ENCODE results near the gene BCAM.

BCAM gene

DNA sequence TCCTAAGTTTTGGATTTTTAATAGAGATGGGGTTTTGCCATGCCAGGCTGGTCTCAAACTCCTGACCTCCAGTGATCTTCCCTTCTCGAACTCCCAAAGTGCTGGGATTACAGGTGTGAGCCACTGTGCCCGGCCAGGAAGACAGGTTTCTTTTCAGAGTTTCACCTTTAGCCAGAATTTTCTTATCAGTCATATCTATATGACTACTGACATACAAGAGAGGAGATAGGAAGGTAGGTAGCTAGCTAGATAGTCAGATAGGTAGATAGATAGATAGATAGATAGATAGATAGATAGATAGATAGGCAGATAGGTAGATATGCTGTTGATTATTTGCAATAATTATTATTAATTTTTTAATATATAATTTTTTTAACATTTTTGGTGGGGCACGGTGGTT lies 23.6 kb upstream of the BCAM start:
- no peaks in the 10 kb centered on the region for H3K9me3 ChIP-seq (ENCODE audit: insufficient read depth, low read depth, low read length)
- DNase-seq: peak; percentile 13 to 72
- H3K79me1 ChIP-seq (ENCODE audit: low read length): no peaks in the 10 kb centered on the region
- H3K36me3 ChIP-seq (ENCODE audit: control insufficient read depth in 1 of 2, insufficient read depth in 2 of 2, low read length in 2 of 2): no peaks in the 10 kb centered on the region
- no peak overlapping the region for H3K23ac ChIP-seq (ENCODE audit: low read length)
- no peak overlapping the region for H3K4me2 ChIP-seq (ENCODE audit: low read length)
- H4K91ac ChIP-seq (ENCODE audit: low read depth, low read length): no peak overlapping the region
- H3K27ac ChIP-seq (ENCODE audit: low read depth, low read length): no peak overlapping the region
- no CpG with 5 or more reads among the region's 3 CpGs for WGBS (ENCODE audit: extremely low coverage, insufficient coverage, insufficient read length)
- no peak overlapping the region for H4K8ac ChIP-seq (ENCODE audit: low read depth, low read length)
- no peak overlapping the region for H3K9ac ChIP-seq (ENCODE audit: low read length)
- no peak overlapping the region for H3K4me3 ChIP-seq (ENCODE audit: low read depth, low read length)
- no peak overlapping the region for H2BK120ac ChIP-seq (ENCODE audit: insufficient read depth, low read length, poor library complexity)
- H3K79me2 ChIP-seq (ENCODE audit: control insufficient read depth, insufficient read depth, low read length, poor library complexity): no peaks in the 10 kb centered on the region
- no peak overlapping the region for H4K12ac ChIP-seq (ENCODE audit: low read depth, low read length)
- H3K14ac ChIP-seq (ENCODE audit: low read length): no peak overlapping the region
- no peaks in the 10 kb centered on the region for H3K4me1 ChIP-seq (ENCODE audit: control insufficient read depth in 1 of 2, insufficient read depth in 2 of 2, low read length in 2 of 2)
- H2AK5ac ChIP-seq (ENCODE audit: low read length): no peak overlapping the region
- no peak overlapping the region for H2BK5ac ChIP-seq (ENCODE audit: low read depth, low read length, poor library complexity)
- no peak overlapping the region for H2BK12ac ChIP-seq (ENCODE audit: low read length)
- H3K27me3 ChIP-seq (ENCODE audit: insufficient read depth, low read length): no peaks in the 10 kb centered on the region
- H3K18ac ChIP-seq (ENCODE audit: low read length): no peak overlapping the region
- H2AFZ ChIP-seq (ENCODE audit: insufficient read depth, low read length, poor library complexity): no peak overlapping the region
- H3K4ac ChIP-seq (ENCODE audit: low read depth, low read length): no peak overlapping the region

GRCh38 chr19:44785993-44786392 lies 22.9 kb upstream of the BCAM start:
- no peaks in the 10 kb centered on the region for H3K27me3 ChIP-seq (ENCODE audit: insufficient read depth, low read length)
- no peak overlapping the region for H4K8ac ChIP-seq (ENCODE audit: low read depth, low read length)
- no peaks in the 10 kb centered on the region for H3K79me2 ChIP-seq (ENCODE audit: control insufficient read depth, insufficient read depth, low read length, poor library complexity)
- no peak overlapping the region for H2AK5ac ChIP-seq (ENCODE audit: low read length)
- H3K14ac ChIP-seq (ENCODE audit: low read length): no peak overlapping the region
- H3K79me1 ChIP-seq (ENCODE audit: low read length): no peaks in the 10 kb centered on the region
- H2BK5ac ChIP-seq (ENCODE audit: low read depth, low read length, poor library complexity): no peak overlapping the region
- H3K36me3 ChIP-seq (ENCODE audit: control insufficient read depth in 1 of 2, insufficient read depth in 2 of 2, low read length in 2 of 2): no peaks in the 10 kb centered on the region
- H3K4me2 ChIP-seq (ENCODE audit: low read length): no peak overlapping the region
- H3K9ac ChIP-seq (ENCODE audit: low read length): no peak overlapping the region
- H3K18ac ChIP-seq (ENCODE audit: low read length): no peak overlapping the region
- no peak overlapping the region for H3K4ac ChIP-seq (ENCODE audit: low read depth, low read length)
- H3K27ac ChIP-seq (ENCODE audit: low read depth, low read length): no peak overlapping the region
- H3K4me1 ChIP-seq (ENCODE audit: control insufficient read depth in 1 of 2, insufficient read depth in 2 of 2, low read length in 2 of 2): no peaks in the 10 kb centered on the region
- no peak overlapping the region for H2AFZ ChIP-seq (ENCODE audit: insufficient read depth, low read length, poor library complexity)
- peak; percentile 30 to 58 for DNase-seq
- no peak overlapping the region for H4K12ac ChIP-seq (ENCODE audit: low read depth, low read length)
- no peak overlapping the region for H4K91ac ChIP-seq (ENCODE audit: low read depth, low read length)
- H2BK120ac ChIP-seq (ENCODE audit: insufficient read depth, low read length, poor library complexity): no peak overlapping the region
- no peak overlapping the region for H3K4me3 ChIP-seq (ENCODE audit: low read depth, low read length)
- WGBS (ENCODE audit: extremely low coverage, insufficient coverage, insufficient read length): no CpG with 5 or more reads among the region's 15 CpGs
- H2BK12ac ChIP-seq (ENCODE audit: low read length): no peak overlapping the region
- no peak overlapping the region for H3K23ac ChIP-seq (ENCODE audit: low read length)
- no peaks in the 10 kb centered on the region for H3K9me3 ChIP-seq (ENCODE audit: insufficient read depth, low read depth, low read length)

DNA sequence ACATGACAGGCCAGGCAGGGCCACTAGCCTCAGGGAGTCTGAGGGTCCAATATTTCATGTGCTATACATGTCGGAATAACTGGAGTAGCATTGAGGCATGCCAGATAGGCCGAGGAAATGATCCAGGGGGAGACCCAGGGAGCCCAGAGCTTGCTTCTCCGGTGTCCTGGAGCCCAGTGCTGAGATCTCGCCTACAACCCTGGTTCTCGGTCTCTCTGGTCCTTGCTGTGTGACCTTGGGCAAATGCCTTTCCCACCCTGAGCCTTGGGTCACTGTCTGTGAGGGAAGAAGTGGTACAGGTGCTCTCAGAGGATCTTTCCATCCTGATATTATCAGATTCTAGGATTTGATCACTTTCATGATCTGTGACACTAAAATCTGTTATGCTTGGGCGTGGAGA lies 19.9 kb upstream of the BCAM start:
- Histone ChIP-seq H3K36me3 (ENCODE audit: control insufficient read depth in 1 of 2, insufficient read depth in 2 of 2, low read length in 2 of 2) (no peaks in the 10 kb centered on the region), H3K4me1 (ENCODE audit: control insufficient read depth in 1 of 2, insufficient read depth in 2 of 2, low read length in 2 of 2) (peaks cover 0 to 3% of the 10 kb centered on the region in 2 experiments), H3K27ac (ENCODE audit: low read depth, low read length) (no peak overlapping the region), H4K91ac (ENCODE audit: low read depth, low read length) (no peak overlapping the region), H3K14ac (ENCODE audit: low read length) (no peak overlapping the region), H3K9ac (ENCODE audit: low read length) (no peak overlapping the region), H3K79me1 (ENCODE audit: low read length) (no peaks in the 10 kb centered on the region), H3K18ac (ENCODE audit: low read length) (no peak overlapping the region), H2BK120ac (ENCODE audit: insufficient read depth, low read length, poor library complexity) (no peak overlapping the region), H2AK5ac (ENCODE audit: low read length) (no peak overlapping the region), H2AFZ (ENCODE audit: insufficient read depth, low read length, poor library complexity) (no peak overlapping the region), H3K23ac (ENCODE audit: low read length) (no peak overlapping the region), H3K79me2 (ENCODE audit: control insufficient read depth, insufficient read depth, low read length, poor library complexity) (no peaks in the 10 kb centered on the region), H3K4me3 (ENCODE audit: low read depth, low read length) (no peak overlapping the region), H3K4ac (ENCODE audit: low read depth, low read length) (no peak overlapping the region), H2BK12ac (ENCODE audit: low read length) (no peak overlapping the region), H3K4me2 (ENCODE audit: low read length) (no peak overlapping the region), H4K12ac (ENCODE audit: low read depth, low read length) (no peak overlapping the region), H3K9me3 (ENCODE audit: insufficient read depth, low read depth, low read length) (no peaks in the 10 kb centered on the region), H3K27me3 (ENCODE audit: insufficient read depth, low read length) (no peaks in the 10 kb centered on the region), H2BK5ac (ENCODE audit: low read depth, low read length, poor library complexity) (no peak overlapping the region), H4K8ac (ENCODE audit: low read depth, low read length) (no peak overlapping the region)
- no CpG with 5 or more reads among the region's 6 CpGs for WGBS (ENCODE audit: extremely low coverage, insufficient coverage, insufficient read length)
- DNase-seq: no peak

DNA sequence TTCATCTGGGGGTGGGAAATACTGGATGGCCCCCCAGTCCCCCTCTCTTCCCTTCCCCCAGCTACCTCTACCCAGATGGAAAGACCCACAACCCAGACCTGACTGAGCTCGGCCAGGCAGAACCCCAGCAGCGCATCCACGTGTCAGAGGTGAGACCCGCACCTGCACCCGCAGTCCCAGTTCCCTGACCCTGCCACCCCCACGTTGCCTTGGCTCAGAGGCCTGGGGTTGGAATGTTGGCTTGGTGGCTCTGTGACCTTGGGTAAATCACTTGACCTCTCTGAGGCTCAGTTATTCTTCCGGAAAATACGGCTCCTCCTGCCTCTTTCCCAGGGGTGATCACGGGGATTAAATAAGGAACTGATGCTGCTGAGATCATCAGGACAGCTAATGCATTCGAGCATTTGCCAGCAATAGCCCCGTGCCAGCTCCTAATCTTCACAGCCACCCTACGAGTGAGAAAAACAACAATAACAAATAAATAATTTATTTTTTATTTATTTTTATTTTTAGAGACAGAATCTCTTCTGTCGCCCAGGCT lies 18.9 kb upstream of the BCAM start:
- Histone ChIP-seq H4K8ac (ENCODE audit: low read depth, low read length) (no peak overlapping the region), H3K9ac (ENCODE audit: low read length) (no peak overlapping the region), H4K12ac (ENCODE audit: low read depth, low read length) (no peak overlapping the region), H2BK120ac (ENCODE audit: insufficient read depth, low read length, poor library complexity) (no peak overlapping the region), H3K4me3 (ENCODE audit: low read depth, low read length) (no peak overlapping the region), H3K4me1 (ENCODE audit: control insufficient read depth in 1 of 2, insufficient read depth in 2 of 2, low read length in 2 of 2) (peaks cover 0 to 5% of the 10 kb centered on the region in 2 experiments), H2AFZ (ENCODE audit: insufficient read depth, low read length, poor library complexity) (no peak overlapping the region), H3K23ac (ENCODE audit: low read length) (no peak overlapping the region), H2BK5ac (ENCODE audit: low read depth, low read length, poor library complexity) (no peak overlapping the region), H4K91ac (ENCODE audit: low read depth, low read length) (no peak overlapping the region), H3K14ac (ENCODE audit: low read length) (no peak overlapping the region), H3K9me3 (ENCODE audit: insufficient read depth, low read depth, low read length) (no peaks in the 10 kb centered on the region), H2BK12ac (ENCODE audit: low read length) (no peak overlapping the region), H3K18ac (ENCODE audit: low read length) (no peak overlapping the region), H2AK5ac (ENCODE audit: low read length) (no peak overlapping the region), H3K4ac (ENCODE audit: low read depth, low read length) (no peak overlapping the region), H3K79me2 (ENCODE audit: control insufficient read depth, insufficient read depth, low read length, poor library complexity) (no peaks in the 10 kb centered on the region), H3K36me3 (ENCODE audit: control insufficient read depth in 1 of 2, insufficient read depth in 2 of 2, low read length in 2 of 2) (no peaks in the 10 kb centered on the region), H3K27me3 (ENCODE audit: insufficient read depth, low read length) (no peaks in the 10 kb centered on the region), H3K79me1 (ENCODE audit: low read length) (no peaks in the 10 kb centered on the region), H3K27ac (ENCODE audit: low read depth, low read length) (no peak overlapping the region), H3K4me2 (ENCODE audit: low read length) (no peak overlapping the region)
- WGBS (ENCODE audit: extremely low coverage, insufficient coverage, insufficient read length): no CpG with 5 or more reads among the region's 13 CpGs
- DNase-seq: no peak
